Hepatocyte (in vitro differentiated cells): Measurements from ENCODE around the gene DGKD.

ENCODE experiments used
- CTCF ChIP-seq: fragments of 200-600 bp; sonication (generic); IDR thresholded peaks from 2 replicates; pipeline ENCODE4 v1.5.1; 2016; ENCODE audit warnings: antibody characterized with exemption, mild to moderate bottlenecking; ENCODE audit not compliant: poor library complexity
- EZH2phosphoT487 ChIP-seq: fragments of 200-600 bp; sonication (generic); IDR thresholded peaks from one replicate; pipeline ENCODE4 v1.6.1; 2018; ENCODE audit warnings: antibody characterized with exemption, mild to moderate bottlenecking, low read depth, moderate library complexity; ENCODE audit not compliant: unreplicated experiment, severe bottlenecking

- TF ChIP-seq CTCF, result no peak
- no peak for TF ChIP-seq EZH2phosphoT487
Observed at GRCh38 chr2:233409286-233409991, 55.1 kb downstream of the DGKD start.
